HK-2 (cell line): ENCODE data around the gene RANBP1.

ENCODE experiments used
- DNase-seq: peaks from one replicate; pipeline ENCODE4 v3.0.0-alpha.2; 2018; ENCODE audit not compliant: unreplicated experiment

The RANBP1 gene

DNA sequence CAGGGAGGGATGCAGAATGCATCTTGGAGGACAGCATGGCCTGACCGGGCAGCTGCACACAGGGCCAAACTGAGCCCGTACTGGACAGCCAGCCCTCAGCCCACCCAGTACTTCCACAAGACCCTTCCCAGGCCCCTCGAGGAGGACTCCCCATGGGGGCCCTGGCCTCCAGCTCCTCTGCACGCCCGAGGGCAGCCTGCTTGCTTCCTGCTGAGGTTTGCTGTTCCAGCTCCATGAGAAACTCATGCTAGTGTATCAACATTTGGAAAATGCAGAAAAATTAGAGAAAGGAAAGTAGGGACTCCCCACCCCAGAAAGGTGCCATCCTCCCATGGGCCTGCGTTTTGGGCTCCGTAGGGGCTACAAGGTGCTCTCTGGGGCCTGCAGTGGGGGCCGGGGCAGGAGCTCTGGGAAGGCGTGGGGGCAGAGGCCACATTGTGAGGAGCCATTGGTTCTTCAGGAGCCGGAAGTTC lies 56.3 kb downstream of the RANBP1 start:
- no peak for DNase-seq

DNA sequence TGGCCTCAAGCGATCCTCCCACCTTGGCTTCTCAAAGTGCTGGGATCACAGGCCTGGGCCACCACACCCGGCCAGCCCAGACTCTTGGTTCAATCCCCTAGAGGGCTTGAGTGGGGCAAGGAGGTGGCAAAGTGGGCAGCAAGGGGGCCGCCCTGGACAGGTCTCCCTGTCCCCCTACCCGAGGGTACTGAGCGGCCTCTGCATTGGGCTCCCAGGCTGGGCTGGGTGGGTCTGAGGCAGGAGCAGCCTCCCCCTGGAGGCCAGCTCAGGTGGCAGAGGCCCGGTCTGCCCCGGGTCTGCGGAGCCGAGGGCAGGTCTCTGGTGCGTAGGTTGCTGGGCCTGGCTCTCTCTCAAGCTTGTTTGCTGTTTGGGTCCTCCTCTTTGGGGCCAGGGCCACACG lies 57.3 kb downstream of the RANBP1 start:
- DNase-seq, result no peak

GRCh38 chr22:20173772-20174171 lies 57.9 kb downstream of the RANBP1 start:
- DNase-seq, result no peak

GRCh38 chr22:20174785-20175596 lies 59.1 kb downstream of the RANBP1 start:
- DNase-seq, result peak; percentile 22

DNA sequence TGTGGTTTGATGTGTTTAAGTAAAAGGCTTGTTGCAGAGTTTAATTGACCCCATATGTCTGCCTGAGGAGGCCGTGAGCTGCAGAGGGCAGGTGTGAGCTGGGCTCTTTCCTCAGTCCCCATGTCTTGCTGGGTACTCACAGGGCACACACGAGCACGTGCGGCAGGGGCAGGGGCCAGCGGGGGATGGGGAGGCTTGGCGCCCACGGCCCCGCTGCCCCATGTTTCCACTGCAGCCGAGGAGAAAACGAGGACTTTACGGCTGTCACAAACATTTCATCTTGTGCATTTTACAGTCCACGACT lies 59.6 kb downstream of the RANBP1 start:
- no peak for DNase-seq

DNA sequence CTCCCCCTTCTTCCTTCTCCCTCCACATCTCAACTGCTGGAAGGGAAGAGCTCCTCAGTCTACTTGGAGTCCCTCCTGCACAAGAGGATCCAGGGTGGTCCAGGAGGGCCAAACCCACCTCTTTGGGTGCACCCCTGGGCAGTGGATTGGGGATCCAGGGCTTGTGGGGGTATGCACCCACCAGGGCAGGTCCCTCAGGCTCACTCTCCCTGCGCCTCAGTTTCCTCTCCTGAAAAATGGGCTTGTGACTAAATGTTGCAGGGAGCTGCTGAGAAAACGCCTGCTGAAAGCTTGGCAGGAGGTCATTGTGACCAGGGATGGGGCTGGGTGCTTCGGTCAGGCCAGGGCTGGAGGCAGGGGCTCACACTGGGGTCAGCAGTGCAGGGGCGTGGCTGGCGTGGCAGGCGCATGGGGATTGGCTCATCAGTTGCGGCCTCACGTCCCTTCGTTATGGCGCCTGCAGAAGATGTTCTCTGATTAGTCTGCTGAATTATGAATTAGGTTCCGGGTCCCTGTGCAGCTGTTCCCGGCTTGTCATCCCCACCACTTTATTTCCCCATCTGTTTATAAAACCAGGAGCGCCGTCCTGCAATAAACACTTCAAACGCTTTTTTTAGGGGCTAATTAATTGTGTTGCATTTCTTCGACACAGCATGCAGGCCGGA lies 60.6 kb downstream of the RANBP1 start:
- no peak for DNase-seq
